GM23248 (cell line): Measurements from ENCODE around the gene NYNRIN. TPM values are rescaled to one million over a fixed set of nuclear protein-coding genes. Genes with fewer than 3 reads are reported as not detected.

Experiments
- DNase-seq: peaks from one replicate; pipeline ENCODE4 v3.0.0-alpha.2; 2015
- H2AFZ ChIP-seq: fragments of 200-600 bp; sonication (generic); 2 replicates; pipeline ENCODE4 v1.6.1; 2016; ENCODE audit warnings: antibody characterized with exemption
- H3F3A ChIP-seq: fragments of 200-600 bp; sonication (generic); 2 replicates; pipeline ENCODE4 v1.6.1; 2016; ENCODE audit warnings: mild to moderate bottlenecking, antibody characterized with exemption, mixed run types; ENCODE audit not compliant: insufficient read depth
- H3K27ac ChIP-seq: fragments of 200-600 bp; sonication (generic); 2 replicates; pipeline ENCODE4 v1.5.1; 2016; ENCODE audit warnings: mild to moderate bottlenecking
- H3K27me3 ChIP-seq: fragments of 200-600 bp; sonication (generic); replicated peaks from 2 replicates; pipeline ENCODE4 v1.6.1; 2016; ENCODE audit warnings: mild to moderate bottlenecking; ENCODE audit not compliant: insufficient read depth
- H3K36me3 ChIP-seq: fragments of 200-600 bp; sonication (generic); 2 replicates; pipeline ENCODE4 v1.6.1; 2016; ENCODE audit warnings: low read depth, mild to moderate bottlenecking
- H3K4me1 ChIP-seq: fragments of 200-600 bp; sonication (generic); 2 replicates; pipeline ENCODE4 v1.6.1; 2016; ENCODE audit warnings: mild to moderate bottlenecking; ENCODE audit not compliant: insufficient read depth
- H3K4me2 ChIP-seq: fragments of 200-600 bp; sonication (generic); one replicate; pipeline ENCODE4 v1.6.1; 2016; ENCODE audit warnings: mild to moderate bottlenecking; ENCODE audit not compliant: unreplicated experiment
- H3K4me3 ChIP-seq: fragments of 200-600 bp; sonication (generic); 2 replicates; pipeline ENCODE4 v1.5.1; 2016; ENCODE audit warnings: mild to moderate bottlenecking
- H3K79me2 ChIP-seq: fragments of 200-600 bp; sonication (generic); 2 replicates; pipeline ENCODE4 v1.6.1; 2016; ENCODE audit warnings: mild to moderate bottlenecking; ENCODE audit not compliant: insufficient read depth
- H3K9ac ChIP-seq: fragments of 200-600 bp; sonication (generic); 2 replicates; pipeline ENCODE4 v1.6.1; 2016; ENCODE audit warnings: mild to moderate bottlenecking
- H3K9me2 ChIP-seq: fragments of 200-600 bp; sonication (generic); 2 replicates; pipeline ENCODE4 v1.6.1; 2016; ENCODE audit warnings: mixed run types, mild to moderate bottlenecking, moderate library complexity; ENCODE audit not compliant: insufficient read depth
- H3K9me3 ChIP-seq: fragments of 200-600 bp; sonication (generic); one replicate; pipeline ENCODE4 v1.6.1; 2017; ENCODE audit warnings: low read depth
- H4K20me1 ChIP-seq: fragments of 200-600 bp; sonication (generic); 2 replicates; pipeline ENCODE4 v1.6.0; 2016; ENCODE audit not compliant: insufficient read depth
- EZH2 ChIP-seq: fragments of 200-600 bp; sonication (generic); IDR thresholded peaks from 2 replicates; pipeline ENCODE4 v1.6.1; 2018; ENCODE audit warnings: antibody characterized with exemption, mild to moderate bottlenecking; ENCODE audit not compliant: insufficient read depth, poor library complexity, severe bottlenecking
- EZH2phosphoT487 ChIP-seq: fragments of 200-600 bp; sonication (generic); IDR thresholded peaks from 2 replicates; pipeline ENCODE4 v1.6.1; 2018; ENCODE audit warnings: antibody characterized with exemption, moderate library complexity, mild to moderate bottlenecking, low read depth; ENCODE audit not compliant: insufficient read depth
- WGBS, 2 experiments: methylation state at CpG; one replicate each; pipeline ENCODE4 v1.1.6; 2015 to 2017; ENCODE audit warnings: low lambda C conversion rate in 2 of 2, low coverage in 1 of 2; ENCODE audit errors: missing lambda C conversion rate in 2 of 2; 5-methylcytosine and 5-hydroxymethylcytosine counted together
- in situ Hi-C: fragments of 300-500 bp; cut with MboI; formaldehyde crosslinking; loops from 2 replicates; pipeline ENCODE4 v1.15.0; 2020
- polyA plus RNA-seq: library from polyadenylated mRNA; unstranded; fragments of >200 nt; fragmentation: Nextera tagmentation; extraction: Ambion mirVana; gene quantifications from 2 replicates; pipeline ENCODE4 v1.2.1, GENCODE V29; 2016
- total RNA-seq: library from RNA; depleted of rRNA; stranded (reverse); fragments of >200 nt; shearing (Covaris generic); gene quantifications from 2 replicates; pipeline ENCODE4 v1.2.3, GENCODE V29; 2014

Gene NYNRIN
- total and polyA plus RNA-seq, 2 experiments from 2014 or later: 2.2 to 4.4 TPM

DNA sequence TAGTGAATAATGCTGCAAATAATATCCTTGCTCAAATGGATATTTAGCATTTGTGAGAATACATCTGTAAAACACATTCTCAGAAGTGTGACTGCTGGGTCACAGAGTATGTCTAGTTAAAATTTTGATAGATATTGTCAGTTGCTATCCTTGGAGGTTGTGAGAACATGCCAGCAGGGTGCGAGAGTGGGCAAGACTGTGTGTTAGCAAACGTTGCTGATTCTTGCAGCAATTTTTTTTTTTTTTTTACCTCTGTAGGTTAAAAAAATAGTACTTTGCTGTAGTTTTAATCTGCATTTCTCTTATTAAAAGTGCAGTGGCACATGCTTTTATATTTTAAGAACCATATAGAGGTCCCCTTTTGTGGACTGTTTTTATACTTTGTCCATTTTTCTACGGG is 4.5 kb upstream of the NYNRIN start:
- in situ Hi-C loops: no loop called here
- H2AFZ ChIP-seq: no peak overlapping the region
- H3K4me1 ChIP-seq: peaks cover 9% of the 10 kb centered on the region; the same call in 1 of the 2 replicates
- H3F3A ChIP-seq: no peaks in the 10 kb centered on the region
- no peaks in the 10 kb centered on the region for H3K9me2 ChIP-seq
- H3K27ac ChIP-seq: no peak overlapping the region
- no peaks in the 10 kb centered on the region for H4K20me1 ChIP-seq
- H3K79me2 ChIP-seq: no peaks in the 10 kb centered on the region
- no peak overlapping the region for H3K4me3 ChIP-seq
- TF ChIP-seq EZH2phosphoT487 (no peak), EZH2 (no peak)
- WGBS, 2 experiments: 33% methylated on average over 3 of the region's 3 CpGs
- no peak for DNase-seq
- no peaks in the 10 kb centered on the region for H3K9me3 ChIP-seq
- no peak overlapping the region for H3K9ac ChIP-seq
- H3K36me3 ChIP-seq: no peaks in the 10 kb centered on the region
- H3K27me3 ChIP-seq: no peaks in the 10 kb centered on the region
- H3K4me2 ChIP-seq: no peak overlapping the region

DNA sequence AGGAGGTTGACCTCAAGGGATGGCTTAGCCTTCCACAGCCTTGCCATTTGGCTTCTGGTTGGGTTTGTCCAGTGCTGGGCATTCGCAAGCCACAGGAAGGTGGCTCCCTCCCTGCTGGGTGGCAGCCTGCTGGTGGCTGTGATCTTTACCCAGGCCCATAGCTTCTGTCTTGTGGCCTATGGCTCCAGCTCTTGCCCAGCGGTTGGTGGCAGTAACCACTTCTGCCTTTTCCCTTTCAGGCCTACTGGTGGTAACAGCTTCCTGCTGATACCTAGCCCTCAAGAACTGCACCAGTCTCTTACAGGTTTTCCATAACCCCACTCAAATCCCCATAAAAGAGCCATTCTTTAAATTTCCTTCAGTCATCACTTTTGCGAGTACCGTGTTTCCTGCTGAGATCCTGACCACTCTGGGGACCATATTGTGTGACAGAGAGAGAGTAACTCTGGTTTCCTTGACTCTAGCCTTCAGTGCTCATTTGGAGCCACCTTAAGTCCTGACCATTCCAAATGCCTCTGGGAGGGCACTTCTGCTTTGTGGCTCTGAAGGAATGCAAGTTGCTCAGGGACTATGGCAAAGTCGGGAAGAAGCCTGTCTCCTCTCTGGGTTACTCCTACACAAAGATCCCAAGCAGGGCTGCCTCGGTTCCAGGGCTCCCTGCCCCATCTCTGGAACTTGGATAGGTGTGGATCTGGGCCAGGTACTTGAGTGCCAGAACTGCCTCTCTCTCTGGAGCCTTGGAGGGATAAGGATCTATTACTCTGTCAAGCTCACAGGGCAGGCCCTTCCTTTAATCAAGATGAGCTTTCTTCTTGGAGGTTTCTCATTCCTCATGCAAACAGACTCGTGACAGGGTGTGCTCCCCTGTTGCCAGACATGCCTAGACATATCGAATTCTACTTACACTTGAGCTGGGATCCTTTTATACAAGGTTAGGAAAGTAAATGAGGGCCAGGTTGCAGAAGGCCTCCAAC is 2.9 kb upstream of the NYNRIN start:
- H3F3A ChIP-seq: no peaks in the 10 kb centered on the region
- in situ Hi-C loops: no loop called here
- peak; percentile 30 for DNase-seq
- H3K36me3 ChIP-seq: no peaks in the 10 kb centered on the region
- no peaks in the 10 kb centered on the region for H3K9me3 ChIP-seq
- no peak overlapping the region for H3K9ac ChIP-seq
- no peaks in the 10 kb centered on the region for H4K20me1 ChIP-seq
- H2AFZ ChIP-seq: peak overlapping the region; percentile 44
- H3K4me3 ChIP-seq: no peak overlapping the region
- no peak overlapping the region for H3K4me2 ChIP-seq
- peaks cover 9% of the 10 kb centered on the region; the same call in 1 of the 2 replicates for H3K4me1 ChIP-seq
- H3K9me2 ChIP-seq: no peaks in the 10 kb centered on the region
- H3K79me2 ChIP-seq: no peaks in the 10 kb centered on the region
- 49 to 54% methylated on average over 8 of the region's 8 CpGs for WGBS, 2 experiments
- H3K27me3 ChIP-seq: no peaks in the 10 kb centered on the region
- TF ChIP-seq EZH2: no peak
- TF ChIP-seq EZH2phosphoT487: no peak
- H3K27ac ChIP-seq: 0 out of 2 replicates have a peak overlapping the region, but pooled peaks have one; percentile 9

DNA sequence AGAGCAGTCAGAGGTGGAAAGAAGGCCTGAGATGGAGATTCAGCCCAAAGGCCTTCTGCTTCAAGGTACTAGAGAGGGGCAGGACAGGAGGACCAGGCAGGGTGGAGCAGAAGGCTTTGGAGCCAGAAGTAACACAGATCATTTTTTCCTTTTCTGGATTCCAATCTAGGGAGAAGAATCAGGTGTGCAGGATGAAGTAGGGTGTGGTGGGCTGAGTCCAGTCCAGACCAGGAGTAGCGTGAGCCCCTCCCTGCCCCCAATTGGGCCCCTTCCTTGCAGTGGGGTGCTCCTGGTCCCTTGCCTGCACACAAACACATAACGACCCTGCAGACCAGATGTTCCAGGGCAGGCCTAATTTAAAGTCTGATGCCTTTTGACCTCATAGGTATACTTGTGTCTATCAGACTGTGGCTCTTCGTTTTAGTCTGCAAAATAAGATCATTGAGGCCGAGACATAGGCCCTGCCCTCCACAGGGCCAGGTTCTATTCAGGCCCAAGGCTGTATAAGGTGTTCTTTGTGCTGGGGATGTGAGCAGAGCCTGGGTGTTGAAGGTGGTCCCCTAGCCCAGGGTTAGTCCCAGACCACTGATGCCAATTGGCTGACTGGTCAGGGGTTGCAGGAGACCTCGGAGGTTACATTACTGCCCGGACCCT is 1.0 kb upstream of the NYNRIN start:
- Histone ChIP-seq H3K36me3 (no peaks in the 10 kb centered on the region), H4K20me1 (no peaks in the 10 kb centered on the region), H3F3A (peaks cover under 1% of the 10 kb centered on the region; the same call in 1 of the 2 replicates), H3K27me3 (no peaks in the 10 kb centered on the region), H3K9me3 (no peaks in the 10 kb centered on the region), H3K4me3 (no peak overlapping the region), H3K4me2 (no peak overlapping the region), H3K9me2 (no peaks in the 10 kb centered on the region), H3K4me1 (peaks cover 9% of the 10 kb centered on the region; the same call in 1 of the 2 replicates), H2AFZ (no peak overlapping the region), H3K27ac (no peak overlapping the region), H3K9ac (no peak overlapping the region), H3K79me2 (no peaks in the 10 kb centered on the region)
- DNase-seq: no peak
- in situ Hi-C loops: no loop called here
- no peak for TF ChIP-seq EZH2phosphoT487
- WGBS, 2 experiments: 92% methylated on average over 6 of the region's 6 CpGs

DNA sequence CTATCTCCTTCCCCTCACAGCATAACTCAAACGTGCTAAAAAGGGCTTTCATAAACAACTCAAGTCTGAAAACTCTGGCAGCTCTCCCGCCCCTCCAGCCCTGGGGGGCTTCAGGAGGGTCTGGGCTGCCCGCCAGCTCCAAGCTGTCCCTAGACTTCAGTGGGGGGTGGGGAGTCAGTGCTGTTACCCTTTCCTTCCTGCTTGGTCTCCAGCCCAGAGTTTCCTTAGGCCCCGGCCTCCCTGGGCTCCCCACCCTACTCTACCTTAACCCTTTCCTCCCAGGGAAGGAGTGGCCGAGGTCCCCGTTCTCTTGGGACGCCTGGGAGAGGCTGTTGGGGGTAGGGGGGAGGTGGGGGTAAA is 530 bp upstream of the NYNRIN start:
- TF ChIP-seq EZH2: no peak
- no peak for TF ChIP-seq EZH2phosphoT487
- DNase-seq: no peak
- Histone ChIP-seq H3K27ac (no peak overlapping the region), H3K79me2 (no peaks in the 10 kb centered on the region), H3K4me2 (peak overlapping the region; percentile 24), H3K9ac (no peak overlapping the region), H4K20me1 (no peaks in the 10 kb centered on the region), H3K9me3 (no peaks in the 10 kb centered on the region), H3K9me2 (no peaks in the 10 kb centered on the region), H3K4me1 (peaks cover 11% of the 10 kb centered on the region), H3K36me3 (no peaks in the 10 kb centered on the region), H3F3A (peaks cover 5% of the 10 kb centered on the region), H3K27me3 (no peaks in the 10 kb centered on the region), H3K4me3 (no peak overlapping the region), H2AFZ (no peak overlapping the region)
- 27 to 41% methylated on average over 2 to 7 of the region's 7 CpGs for WGBS, 2 experiments
- in situ Hi-C loops: no loop called here
